K562 (cell line): ENCODE data around the gene C6orf15. TPM values are rescaled to one million over a fixed set of nuclear protein-coding genes. Genes with fewer than 3 reads are reported as not detected.

Experiments
- DACH1 ChIP-seq: fragments of 450-650 bp; IDR thresholded peaks from 2 replicates; pipeline ENCODE4 v1.6.1; 2018; ENCODE audit not compliant: partially characterized antibody
- EHMT2 ChIP-seq: fragments of 450-650 bp; IDR thresholded peaks from 2 replicates; pipeline ENCODE4 v1.6.1; 2018; ENCODE audit warnings: antibody characterized with exemption
- ETV1 ChIP-seq: fragments of 450-650 bp; conservative IDR thresholded peaks from 2 replicates; pipeline ENCODE4 v1.6.1; 2016; ENCODE audit warnings: missing genetic modification characterization, control low read depth, low read depth, missing compliant biosample characterization
- HSF4 ChIP-seq: fragments of 250-450 bp; sonication (Bioruptor Pico); IDR thresholded peaks from 2 replicates; pipeline ENCODE4 v2.1.2; 2022; ENCODE audit warnings: mild to moderate bottlenecking, moderate library complexity, borderline replicate concordance
- KDM1A ChIP-seq, 2 experiments: fragments of 450-650 bp; IDR thresholded peaks; 2 replicates each; pipeline ENCODE4 v1.6.1; 2016; ENCODE audit warnings: mild to moderate bottlenecking in 2 of 2
- KLF16 ChIP-seq: IDR thresholded peaks from 2 replicates; pipeline ENCODE4 v1.6.1; 2016; ENCODE audit warnings: antibody characterized with exemption
- MBD1 ChIP-seq: fragments of 250-450 bp; sonication (Bioruptor Pico); IDR thresholded peaks from 2 replicates; pipeline ENCODE4 v1.8.0; 2022; ENCODE audit warnings: inconsistent platforms
- NELFE ChIP-seq: IDR thresholded peaks from 2 replicates; pipeline ENCODE4 v1.6.1; 2011; ENCODE audit warnings: mild to moderate bottlenecking; ENCODE audit not compliant: insufficient read depth, insufficient read length
- NR2C1 ChIP-seq, 2 experiments: fragments of 450-650 bp; IDR thresholded peaks; 2 replicates each; pipeline ENCODE4 v1.6.1; 2017; ENCODE audit warnings: mild to moderate bottlenecking in 2 of 2, antibody characterized with exemption in 1 of 2, inconsistent platforms in 1 of 2, missing compliant biosample characterization in 1 of 2, missing genetic modification characterization in 1 of 2
- RBM14 ChIP-seq: fragments of 200-400 bp; formaldehyde crosslinking; IDR thresholded peaks from 2 replicates; pipeline ENCODE4 v1.6.1; 2018; ENCODE audit warnings: low read depth, mild to moderate bottlenecking, low read length, moderate library complexity, borderline replicate concordance; ENCODE audit not compliant: insufficient read depth
- REST ChIP-seq, 2 experiments: fragments of 450-650 bp; formaldehyde crosslinking in 1 of 2; IDR thresholded peaks; 2 replicates each; pipeline versions ENCODE4 v1.4.0 to v1.6.1; 2014 to 2020; ENCODE audit warnings: mild to moderate bottlenecking in 2 of 2, borderline replicate concordance in 1 of 2, low read depth in 1 of 2
- SREBF2 ChIP-seq: sonication (generic); formaldehyde crosslinking; IDR thresholded peaks from 2 replicates; pipeline ENCODE4 v1.4.0; 2020; ENCODE audit warnings: mild to moderate bottlenecking, missing genetic modification reagents
- TFAM ChIP-seq: fragments of 250-450 bp; sonication (Bioruptor Pico); conservative IDR thresholded peaks from 2 replicates; pipeline ENCODE4 v1.5.0; 2021; ENCODE audit warnings: mild to moderate bottlenecking, moderate library complexity
- ZBTB5 ChIP-seq: fragments of 450-650 bp; IDR thresholded peaks from 2 replicates; pipeline ENCODE4 v1.6.1; 2017; ENCODE audit warnings: antibody characterized with exemption
- ZNF717 ChIP-seq: fragments of 250-450 bp; sonication (Bioruptor Pico); IDR thresholded peaks from 2 replicates; pipeline ENCODE4 v1.5.0; 2021
- polyA plus RNA-seq, 8 experiments: library from polyadenylated mRNA; depleted of rRNA in 4 of 8; stranded (reverse) in 5 of 8; unstranded in 3 of 8; fragments of >200 nt; fragmentation: Nextera tagmentation in 2 of 8; fragmentation: Illumina TruSeq in 1 of 8; extraction: Ambion mirVana in 2 of 8; extraction: Trizol in 1 of 8; gene quantifications; 2 replicates each; pipeline versions ENCODE4 v1.2.1 to v1.2.3, GENCODE V29; 2011 to 2014; ENCODE audit warnings: inconsistent platforms in 1 of 8, missing spikeins in 1 of 8
- total RNA-seq, 7 experiments: library from RNA; depleted of rRNA in 6 of 7; stranded (reverse); fragments of >200 nt in 6 of 7; fragmentation: Illumina TruSeq in 2 of 7; extraction: Trizol in 2 of 7; gene quantifications; 2 replicates each; pipeline versions ENCODE4 v1.2.1 to v1.2.3, GENCODE V29; 2011 to 2021; ENCODE audit warnings: low replicate concordance in 1 of 7

The C6orf15 gene
- total and polyA plus RNA-seq, 9 of the 15 experiments (the other 6 are each of a cell fraction or from before 2014, with no cell fraction given) = not detected

- peak; percentile 68; the same call in 1 of the 2 replicates for TF ChIP-seq REST (IDR thresholded peaks at IDR 0.05; ENCODE audit: borderline replicate concordance)
- TF ChIP-seq REST (CRISPR knock-in tag; IDR thresholded peaks at IDR 0.05; ENCODE audit: low read depth) = no peak
- no peak for TF ChIP-seq SREBF2
- TF ChIP-seq DACH1 = peak; percentile 7
- TF ChIP-seq RBM14 = no peak
- no peak for TF ChIP-seq ZNF717 (CRISPR knock-in tag)
- TF ChIP-seq EHMT2 = no peak
- no peak for TF ChIP-seq TFAM
- 0 out of 2 replicates have a peak, but pooled peaks have one; percentile 50 for TF ChIP-seq KLF16
- peak; percentile 88 for TF ChIP-seq MBD1 (CRISPR knock-in tag)
- TF ChIP-seq HSF4 (CRISPR knock-in tag) = no peak
- no peak for TF ChIP-seq KDM1A (IDR thresholded peaks at IDR 0.05)
- no peak for TF ChIP-seq ZBTB5
- no peak for TF ChIP-seq NELFE
- TF ChIP-seq ETV1 (tag) = no peak; the same call in 1 of the 2 replicates
- TF ChIP-seq NR2C1 (IDR thresholded peaks at IDR 0.05) = no peak
- no peak for TF ChIP-seq NR2C1 (tag; IDR thresholded peaks at IDR 0.05)
Observed at GRCh38 chr6:31079656-31080261, 32.6 kb downstream of the C6orf15 start (continued).
